HepG2 (cell line): ENCODE data around the gene B3GNT9. TPM values are rescaled to one million over a fixed set of nuclear protein-coding genes. Genes with fewer than 3 reads are reported as not detected.

ENCODE experiments used
- ATAC-seq: fragments of 200-7000 bp; cut with Tn5 transposase; 3 replicates; pipeline ENCODE4 v1.9.1; 2020; ENCODE audit warnings: mild to moderate bottlenecking, moderate library complexity
- BruUV-seq: library from RNA; stranded (reverse); fragments of 400-500 nt; replicated peaks from 2 replicates; lab custom pipeline; 2021; lab: Mats Ljungman, UMichigan
- CTCF ChIA-PET: fragments of 300-600 bp; formaldehyde crosslinking; extraction: SDS; loops from one replicate; lab custom pipeline; 2021; ENCODE audit warnings: low total read pairs, inconsistent platforms, low intra/inter-chr PET ratio; lab: Yijun Ruan, JAX
- POLR2A ChIA-PET: fragments of 350-600 bp; sonication (Branson Sonifier 250); formaldehyde crosslinking; loops from one replicate; lab custom pipeline; 2020; ENCODE audit warnings: antibody characterized with exemption, inconsistent platforms; lab: Yijun Ruan, JAX
- DNase-seq: peaks from one replicate; pipeline ENCODE4 v3.0.0-alpha.2; 2015; ENCODE audit warnings: low spot score
- FAIRE-seq: peaks from 3 replicates; lab custom pipeline; 2011; peaks lifted over from hg19 to GRCh38; lab: Jason Lieb, UNC
- H2AFZ ChIP-seq: one replicate; pipeline ENCODE4 v1.6.1; 2011; ENCODE audit warnings: low read length, inconsistent platforms
- H3K27ac ChIP-seq: fragments of 300-600 bp; 3 replicates; pipeline ENCODE4 v1.8.0; 2011; ENCODE audit warnings: mixed run types, mild to moderate bottlenecking, mixed read lengths, low read length, inconsistent platforms; ENCODE audit not compliant: insufficient read depth; ENCODE audit errors: extremely low read length
- H3K27me3 ChIP-seq, 2 experiments: fragments of 200-600 bp in 1 of 2; 2 replicates in 1 of 2; 3 replicates in 1 of 2; pipeline versions ENCODE4 v1.6.0 to v1.8.0; 2011; ENCODE audit warnings: low read length in 2 of 2, mild to moderate bottlenecking in 2 of 2, moderate library complexity in 2 of 2, inconsistent platforms in 1 of 2; ENCODE audit not compliant: insufficient read depth in 2 of 2, control insufficient read depth in 1 of 2
- H3K36me3 ChIP-seq, 2 experiments: fragments of 200-600 bp in 1 of 2; replicated peaks in 1 of 2; 2 replicates in 1 of 2; 3 replicates in 1 of 2; pipeline versions ENCODE4 v1.5.1 to v1.8.0; 2011; ENCODE audit warnings: low read length in 2 of 2, inconsistent platforms in 1 of 2; ENCODE audit not compliant: insufficient read depth in 2 of 2, control insufficient read depth in 1 of 2
- H3K4me1 ChIP-seq: 2 replicates; pipeline ENCODE4 v1.5.1; 2012; ENCODE audit warnings: low read length, inconsistent platforms; ENCODE audit not compliant: insufficient read depth
- H3K4me2 ChIP-seq: 2 replicates; pipeline ENCODE4 v1.6.0; 2011; ENCODE audit warnings: low read depth, low read length, inconsistent platforms
- H3K4me3 ChIP-seq, 3 experiments: fragments of 200-600 bp in 1 of 3; sonication (generic), shearing (Covaris generic) in 1 of 3; replicated peaks in 1 of 3; 2 replicates each; pipeline ENCODE4 v1.5.1; 2011 to 2016; ENCODE audit warnings: low read length in 3 of 3, inconsistent platforms in 2 of 3, low read depth in 2 of 3, mild to moderate bottlenecking in 2 of 3, control low read depth in 1 of 3, mixed read lengths in 1 of 3; ENCODE audit not compliant: insufficient read depth in 1 of 3
- H3K79me2 ChIP-seq: one replicate; pipeline ENCODE4 v1.6.1; 2011; ENCODE audit warnings: low read length, inconsistent platforms; ENCODE audit not compliant: insufficient read depth
- H3K9ac ChIP-seq: 2 replicates; pipeline ENCODE4 v1.6.0; 2011; ENCODE audit warnings: mild to moderate bottlenecking, low read depth, low read length, inconsistent platforms; ENCODE audit not compliant: insufficient read depth
- H3K9me3 ChIP-seq: 2 replicates; pipeline ENCODE4 v1.5.1; 2012; ENCODE audit warnings: mild to moderate bottlenecking, low read length
- H4K20me1 ChIP-seq: 2 replicates; pipeline ENCODE4 v1.6.0; 2011; ENCODE audit warnings: inconsistent platforms, mild to moderate bottlenecking, low read length, moderate library complexity; ENCODE audit not compliant: insufficient read depth
- RBFOX2 ChIP-seq: fragments of 200-400 bp; formaldehyde crosslinking; IDR thresholded peaks from 2 replicates; pipeline ENCODE4 v1.6.1; 2017; ENCODE audit warnings: low read depth, mild to moderate bottlenecking, low read length
- ZHX1 ChIP-seq: sonication (generic); formaldehyde crosslinking; IDR thresholded peaks from 2 replicates; pipeline ENCODE4 v1.8.1; 2022; ENCODE audit warnings: low read depth, mild to moderate bottlenecking, missing genetic modification reagents
- WGBS: methylation state at CpG from one replicate; pipeline ENCODE4 v1.1.6; 2017; ENCODE audit warnings: low lambda C conversion rate; 5-methylcytosine and 5-hydroxymethylcytosine counted together
- in situ Hi-C: cut with HindIII; loops from 2 replicates; pipeline ENCODE4 v1.10.0; 2017; ENCODE audit warnings: low pct_unique_long_range_greater_than_20kb; ENCODE audit not compliant: extremely low pct_ligation_motif_present
- intact Hi-C: fragments of 100-400 bp; cut with micrococcal nuclease; formaldehyde crosslinking; loops from one replicate; pipeline ENCODE4 v1.10.0; 2022; ENCODE audit not compliant: unreplicated experiment
- polyA plus RNA-seq, 8 experiments: library from polyadenylated mRNA; depleted of rRNA in 3 of 8; stranded (reverse) in 7 of 8; unstranded in 1 of 8; fragments of >200 nt; fragmentation: Illumina TruSeq in 4 of 8; extraction: Trizol in 4 of 8; gene quantifications; 2 replicates each; pipeline versions ENCODE4 v1.2.1 to v1.2.3, GENCODE V29; 2011 to 2016; ENCODE audit warnings: low read depth in 4 of 8, missing spikeins in 1 of 8, mixed read lengths in 1 of 8; ENCODE audit not compliant: insufficient read depth in 1 of 8
- total RNA-seq, 5 experiments: library from RNA; depleted of rRNA; stranded (reverse); fragments of >200 nt; fragmentation: Illumina TruSeq; extraction: Trizol; gene quantifications; 2 replicates each; pipeline ENCODE4 v1.2.3, GENCODE V29; 2016; ENCODE audit warnings: low read depth in 1 of 5
- TF ChIP-seq, protein P1 (sequence below): sonication (generic); formaldehyde crosslinking; conservative IDR thresholded peaks from 2 replicates; pipeline ENCODE4 v1.4.0; 2020; ENCODE audit warnings: mild to moderate bottlenecking, missing genetic modification reagents, moderate library complexity

The B3GNT9 gene
- total and polyA plus RNA-seq, 2 of the 13 experiments (the other 11 are each of a cell fraction or from before 2014, with no cell fraction given): 1.5 to 3.1 TPM

- Histone ChIP-seq H3K27me3 (peaks cover 9 to 33% of the 10 kb centered on the region in 2 experiments), H4K20me1 (no peaks in the 10 kb centered on the region), H2AFZ (no peak overlapping the region), H3K27ac (no peak overlapping the region), H3K4me1 (peaks cover 39% of the 10 kb centered on the region), H3K4me3 (no peak overlapping the region), H3K9me3 (no peaks in the 10 kb centered on the region), H3K9ac (no peak overlapping the region), H3K4me2 (no peak overlapping the region)
- no peak for ATAC-seq
- ChIA-PET POLR2A (no interaction called here), CTCF (no interaction called here)
- in situ Hi-C loops (no loop called here), intact Hi-C loops (no loop called here)
- WGBS: 98% methylated on average over 99 of the region's 99 CpGs
- no peak for FAIRE-seq
- TF ChIP-seq RBFOX2: peak; percentile 41
- peak; percentile 59; the same call in 1 of the 2 replicates for TF ChIP-seq ZHX1 (CRISPR knock-in tag)
- TF ChIP-seq, protein P1, sequence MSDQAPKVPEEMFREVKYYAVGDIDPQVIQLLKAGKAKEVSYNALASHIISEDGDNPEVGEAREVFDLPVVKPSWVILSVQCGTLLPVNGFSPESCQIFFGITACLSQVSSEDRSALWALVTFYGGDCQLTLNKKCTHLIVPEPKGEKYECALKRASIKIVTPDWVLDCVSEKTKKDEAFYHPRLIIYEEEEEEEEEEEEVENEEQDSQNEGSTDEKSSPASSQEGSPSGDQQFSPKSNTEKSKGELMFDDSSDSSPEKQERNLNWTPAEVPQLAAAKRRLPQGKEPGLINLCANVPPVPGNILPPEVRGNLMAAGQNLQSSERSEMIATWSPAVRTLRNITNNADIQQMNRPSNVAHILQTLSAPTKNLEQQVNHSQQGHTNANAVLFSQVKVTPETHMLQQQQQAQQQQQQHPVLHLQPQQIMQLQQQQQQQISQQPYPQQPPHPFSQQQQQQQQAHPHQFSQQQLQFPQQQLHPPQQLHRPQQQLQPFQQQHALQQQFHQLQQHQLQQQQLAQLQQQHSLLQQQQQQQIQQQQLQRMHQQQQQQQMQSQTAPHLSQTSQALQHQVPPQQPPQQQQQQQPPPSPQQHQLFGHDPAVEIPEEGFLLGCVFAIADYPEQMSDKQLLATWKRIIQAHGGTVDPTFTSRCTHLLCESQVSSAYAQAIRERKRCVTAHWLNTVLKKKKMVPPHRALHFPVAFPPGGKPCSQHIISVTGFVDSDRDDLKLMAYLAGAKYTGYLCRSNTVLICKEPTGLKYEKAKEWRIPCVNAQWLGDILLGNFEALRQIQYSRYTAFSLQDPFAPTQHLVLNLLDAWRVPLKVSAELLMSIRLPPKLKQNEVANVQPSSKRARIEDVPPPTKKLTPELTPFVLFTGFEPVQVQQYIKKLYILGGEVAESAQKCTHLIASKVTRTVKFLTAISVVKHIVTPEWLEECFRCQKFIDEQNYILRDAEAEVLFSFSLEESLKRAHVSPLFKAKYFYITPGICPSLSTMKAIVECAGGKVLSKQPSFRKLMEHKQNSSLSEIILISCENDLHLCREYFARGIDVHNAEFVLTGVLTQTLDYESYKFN (CRISPR knock-in tag): no peak
- TF ChIP-seq, all 625 proteins: peak for 2
- no TSS peak for BruUV-seq
- DNase-seq: no peak
- H3K79me2 ChIP-seq: no peaks in the 10 kb centered on the region
- H3K36me3 ChIP-seq: no peaks in the 10 kb centered on the region
Measured at GRCh38 chr16:67163164-67163998, 12.6 kb upstream of the B3GNT9 start.
